ENCODE results near the gene GAGE12J.
"Not testable (repeated sequence)": the region's sequence is repeated elsewhere in the genome, so short reads cannot be mapped to it uniquely, and the experiment has no call there.

Gene GAGE12J

GRCh38 chrX:49312176-49312575 lies 9.7 kb upstream of the GAGE12J start:
- no peak for DNase-seq

- DNase-seq, result no peak
These were observed 5.8 kb upstream of the GAGE12J start for GRCh38 chrX:49316085-49316484.

GRCh38 chrX:49322266-49322665 lies 429 bp downstream of the GAGE12J start:
- not testable (repeated sequence) for DNase-seq

- DNase-seq, result not testable (repeated sequence)
These were observed 1.9 kb downstream of the GAGE12J start for GRCh38 chrX:49323735-49324134.

- DNase-seq, result not testable (repeated sequence)
These were observed 8.6 kb downstream of the GAGE12J start for GRCh38 chrX:49330421-49330820.

- not testable (repeated sequence) for DNase-seq
These were observed 9.4 kb downstream of the GAGE12J start, which contains the start of gene GAGE13 for GRCh38 chrX:49331282-49331681. Gene GAGE13, plus strand, starts transcription at chrX:49331582. Its CDS starts 1,156 bp downstream, at chrX:49332738.

GRCh38 chrX:49331841-49332240 lies 10.0 kb downstream of the GAGE12J start:
- DNase-seq, result not testable (repeated sequence)

- DNase-seq, result not testable (repeated sequence)
These were observed 19.6 kb downstream of the GAGE12J start for GRCh38 chrX:49341449-49341848.

- DNase-seq, result not testable (repeated sequence)
These were observed 22.8 kb downstream of the GAGE12J start for GRCh38 chrX:49344496-49345175.

- not testable (repeated sequence) for DNase-seq
These were observed 23.6 kb downstream of the GAGE12J start for GRCh38 chrX:49345402-49345801.

- DNase-seq, result not testable (repeated sequence)
These were observed 24.3 kb downstream of the GAGE12J start for GRCh38 chrX:49346150-49346549.

Data from GF-D8 (cell line).